AG09309 (cell line): ENCODE data around the gene AMIGO1.

Experiments used
- DNase-seq: peaks from one replicate; pipeline ENCODE4 v3.0.0-alpha.2; 2010; ENCODE audit warnings: low read depth
- H3K4me3 ChIP-seq: 2 replicates; pipeline ENCODE4 v1.5.1; 2011; ENCODE audit warnings: mild to moderate bottlenecking, low read depth, low read length, moderate library complexity; ENCODE audit not compliant: control insufficient read depth
- TF ChIP-seq, protein P1 (sequence below): IDR thresholded peaks from 2 replicates; pipeline ENCODE4 v1.5.1; 2011; ENCODE audit warnings: mild to moderate bottlenecking, low read depth, low read length, inconsistent platforms; ENCODE audit not compliant: insufficient read depth, control insufficient read depth; ENCODE audit errors: missing control alignments

AMIGO1 gene

DNA sequence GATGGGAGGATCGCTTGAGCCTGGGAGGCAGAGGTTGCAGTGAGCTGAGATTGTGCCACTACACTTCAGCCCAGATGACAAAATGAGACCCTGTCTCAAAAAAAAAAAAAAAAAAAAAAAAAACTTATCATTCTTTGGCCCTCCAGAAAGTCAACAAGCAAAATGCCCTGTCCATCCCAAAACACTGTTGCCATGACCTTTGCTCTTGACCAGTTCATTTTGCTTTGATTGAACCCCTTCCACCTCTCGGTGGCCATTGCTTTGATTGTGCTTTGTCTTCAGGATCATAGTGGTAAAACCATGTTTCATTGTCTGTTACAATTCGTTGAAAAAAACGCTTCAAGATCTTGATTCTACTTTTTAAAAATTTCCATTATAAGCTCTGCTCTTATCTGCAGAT, 51.7 kb downstream of the AMIGO1 start:
- DNase-seq: no peak
- TF ChIP-seq, protein P1, sequence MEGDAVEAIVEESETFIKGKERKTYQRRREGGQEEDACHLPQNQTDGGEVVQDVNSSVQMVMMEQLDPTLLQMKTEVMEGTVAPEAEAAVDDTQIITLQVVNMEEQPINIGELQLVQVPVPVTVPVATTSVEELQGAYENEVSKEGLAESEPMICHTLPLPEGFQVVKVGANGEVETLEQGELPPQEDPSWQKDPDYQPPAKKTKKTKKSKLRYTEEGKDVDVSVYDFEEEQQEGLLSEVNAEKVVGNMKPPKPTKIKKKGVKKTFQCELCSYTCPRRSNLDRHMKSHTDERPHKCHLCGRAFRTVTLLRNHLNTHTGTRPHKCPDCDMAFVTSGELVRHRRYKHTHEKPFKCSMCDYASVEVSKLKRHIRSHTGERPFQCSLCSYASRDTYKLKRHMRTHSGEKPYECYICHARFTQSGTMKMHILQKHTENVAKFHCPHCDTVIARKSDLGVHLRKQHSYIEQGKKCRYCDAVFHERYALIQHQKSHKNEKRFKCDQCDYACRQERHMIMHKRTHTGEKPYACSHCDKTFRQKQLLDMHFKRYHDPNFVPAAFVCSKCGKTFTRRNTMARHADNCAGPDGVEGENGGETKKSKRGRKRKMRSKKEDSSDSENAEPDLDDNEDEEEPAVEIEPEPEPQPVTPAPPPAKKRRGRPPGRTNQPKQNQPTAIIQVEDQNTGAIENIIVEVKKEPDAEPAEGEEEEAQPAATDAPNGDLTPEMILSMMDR: no peak
- H3K4me3 ChIP-seq: no peak overlapping the region

DNA sequence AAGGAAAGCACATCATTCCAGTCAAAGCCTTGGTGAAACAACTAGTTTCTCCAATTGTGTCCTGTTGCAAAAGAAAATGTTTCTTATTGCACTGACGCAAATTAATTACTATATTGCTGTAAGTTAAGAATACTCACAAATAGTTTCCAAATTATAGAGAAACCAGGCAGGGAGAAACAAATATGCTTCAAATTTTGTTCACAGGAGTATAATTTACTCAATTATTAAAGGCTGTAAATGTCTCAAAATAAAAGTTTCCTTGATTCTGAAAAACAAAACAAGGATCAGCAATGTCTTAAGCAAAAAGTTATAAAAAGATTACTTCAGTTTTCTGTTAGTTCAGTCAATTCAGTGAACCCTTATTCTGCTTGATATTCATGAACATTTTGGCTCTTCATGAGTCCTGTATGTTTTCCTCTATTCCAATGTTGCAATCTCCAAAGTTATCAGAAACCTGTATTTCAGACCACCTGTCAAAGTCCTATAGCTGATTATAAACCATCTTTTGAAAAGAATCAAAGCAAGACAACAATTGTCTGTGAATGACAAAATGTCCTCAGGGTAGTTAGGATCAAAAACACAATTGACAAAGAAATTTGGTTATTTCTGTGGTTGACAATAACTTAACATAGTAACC, 54.9 kb downstream of the AMIGO1 start:
- DNase-seq: no peak
- H3K4me3 ChIP-seq: no peak overlapping the region
- TF ChIP-seq, protein P1: no peak
